ENCODE measurements around the gene SLC66A3.
"Not testable (repeated sequence)": the region's sequence is repeated elsewhere in the genome, so short reads cannot be mapped to it uniquely, and the experiment has no call there.

SLC66A3 gene

DNA sequence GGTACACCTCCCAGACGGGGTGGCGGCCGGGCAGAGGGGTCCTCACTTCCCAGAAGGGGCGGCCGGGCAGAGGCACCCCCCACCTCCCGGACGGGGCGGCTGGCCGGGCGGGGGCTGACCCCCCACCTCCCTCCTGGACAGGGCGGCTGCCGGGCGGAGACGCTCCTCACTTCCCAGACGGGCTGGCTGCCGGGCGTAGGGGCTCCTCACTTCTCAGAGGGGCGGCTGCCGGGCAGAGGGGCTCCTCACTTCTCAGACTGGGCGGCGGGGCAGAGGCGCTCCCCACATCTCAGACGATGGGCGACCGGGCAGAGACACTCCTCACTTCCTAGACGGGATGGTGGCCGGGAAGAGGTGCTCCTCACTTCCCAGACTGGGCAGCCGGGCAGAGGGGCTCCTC is 9.8 kb downstream of the SLC66A3 start:
- DNase-seq = not testable (repeated sequence)

DNA sequence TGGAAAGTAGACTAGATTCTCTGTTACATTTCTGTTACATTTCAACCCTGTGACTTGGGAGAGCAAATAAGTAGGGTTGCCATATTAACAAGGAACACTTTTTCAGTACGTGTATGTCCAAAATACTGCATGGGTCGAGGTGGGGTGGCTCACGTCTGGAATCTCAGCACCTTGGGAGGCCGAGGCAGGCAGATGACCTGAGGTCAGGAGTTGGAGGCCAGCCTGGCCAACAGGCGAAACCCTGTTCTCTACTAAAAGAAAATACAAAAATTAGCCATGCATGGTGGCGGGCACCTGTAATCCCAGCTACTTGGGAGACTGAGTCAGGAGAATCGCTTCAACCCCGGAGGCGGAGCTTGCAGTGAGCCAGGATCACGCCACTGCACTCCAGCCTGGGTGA is 11.2 kb downstream of the SLC66A3 start:
- DNase-seq = no peak

DNA sequence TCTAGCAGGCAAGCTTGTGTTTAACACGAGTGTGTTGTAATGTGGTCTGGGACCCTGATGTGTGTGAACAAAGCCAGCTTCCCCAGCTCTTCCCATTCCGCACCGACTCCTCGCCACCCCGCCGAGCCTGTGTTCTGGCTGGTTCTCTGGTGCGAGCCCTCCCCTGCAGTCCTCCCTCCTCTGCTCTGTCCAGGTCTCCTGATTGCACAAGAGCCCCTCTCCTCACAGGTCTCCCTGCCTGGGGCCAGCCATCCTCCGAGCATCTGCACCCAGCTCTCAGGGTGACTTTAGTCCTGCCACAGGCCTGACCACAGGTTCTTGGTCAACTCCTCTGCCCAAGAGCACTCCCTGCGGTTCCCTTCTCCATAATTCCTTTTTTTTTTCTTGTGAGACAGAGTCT is 13.2 kb downstream of the SLC66A3 start:
- DNase-seq = no peak

DNA sequence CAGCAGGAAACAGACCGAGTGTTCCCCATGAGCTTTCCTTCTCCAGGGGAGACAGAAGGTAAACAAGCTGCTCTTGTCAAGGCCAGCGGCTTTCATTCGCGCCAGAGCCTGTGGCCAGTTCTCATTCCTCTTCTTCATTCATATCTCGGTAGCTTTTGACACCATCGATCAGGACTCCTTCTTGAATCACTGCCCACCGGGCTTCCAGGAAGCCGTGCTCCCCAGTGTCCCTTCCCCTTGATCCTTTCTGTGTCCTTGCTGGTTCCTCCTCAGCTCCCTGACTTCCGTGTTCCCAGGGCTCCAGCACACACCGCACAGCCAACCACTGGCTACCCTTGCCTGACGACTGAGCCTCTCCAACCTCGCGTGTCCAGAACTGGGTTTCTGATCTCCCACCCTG is 14.1 kb downstream of the SLC66A3 start:
- DNase-seq = no peak

GRCh38 chr2:11174222-11174621 is 19.0 kb downstream of the SLC66A3 start:
- DNase-seq = no peak

GRCh38 chr2:11175293-11175795 is 20.1 kb downstream of the SLC66A3 start:
- DNase-seq = no peak

DNA sequence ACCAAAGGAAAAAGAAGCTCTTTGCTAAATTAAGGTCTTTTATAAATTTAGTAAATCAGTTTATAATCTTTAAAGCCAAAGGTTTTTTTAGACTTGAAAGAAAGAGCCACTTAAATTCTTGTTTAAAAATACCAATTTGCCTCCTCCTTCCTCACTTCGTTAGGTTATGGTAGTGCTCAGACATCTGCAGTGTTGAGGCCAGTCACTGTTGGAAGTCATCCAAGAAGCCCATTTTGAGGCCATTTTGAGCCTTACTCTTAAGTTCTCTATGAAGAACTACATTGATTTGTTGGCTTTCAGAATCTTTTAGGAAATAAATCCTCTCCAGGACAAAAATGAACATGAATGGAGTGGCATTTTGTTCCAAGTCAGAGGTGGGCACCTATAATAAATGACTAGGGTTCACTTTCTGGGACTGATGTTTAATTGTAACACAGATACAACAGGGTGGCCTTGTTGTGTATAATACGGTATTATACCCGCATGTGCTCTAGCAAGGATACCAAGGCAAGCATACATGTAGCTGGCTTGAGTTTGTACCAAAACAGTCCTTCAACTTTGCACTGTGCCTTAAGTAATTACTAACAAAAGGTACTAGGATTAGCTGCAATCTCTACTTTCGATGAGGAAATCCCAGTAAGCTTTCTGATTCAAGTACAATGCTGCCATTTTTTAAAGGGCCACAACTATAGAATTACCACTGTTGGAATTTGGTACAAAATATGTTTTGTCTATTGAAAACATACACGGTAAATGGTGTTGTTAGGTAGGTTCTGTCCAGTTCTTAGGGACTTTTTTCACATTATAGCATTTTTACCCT is 22.8 kb downstream of the SLC66A3 start:
- DNase-seq = no peak

DNA sequence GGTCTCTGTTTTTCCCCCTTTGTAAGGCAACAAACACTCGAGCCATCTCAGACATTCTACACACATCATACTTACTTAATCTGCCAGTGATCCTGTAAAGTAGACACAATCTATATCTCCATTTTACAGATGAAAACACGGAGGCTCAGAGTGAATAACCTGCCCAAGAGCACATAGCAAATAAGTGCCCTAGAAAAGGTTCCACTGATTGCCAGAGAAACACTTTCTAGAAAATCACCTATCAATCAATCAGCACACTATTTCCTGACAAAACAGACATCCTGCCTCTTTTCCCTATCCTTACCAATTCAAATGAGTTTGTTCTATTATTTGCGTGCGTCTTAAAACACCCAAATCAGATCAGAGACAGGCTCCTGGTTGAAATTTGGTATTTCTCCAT is 23.9 kb downstream of the SLC66A3 start:
- no peak for DNase-seq

DNA sequence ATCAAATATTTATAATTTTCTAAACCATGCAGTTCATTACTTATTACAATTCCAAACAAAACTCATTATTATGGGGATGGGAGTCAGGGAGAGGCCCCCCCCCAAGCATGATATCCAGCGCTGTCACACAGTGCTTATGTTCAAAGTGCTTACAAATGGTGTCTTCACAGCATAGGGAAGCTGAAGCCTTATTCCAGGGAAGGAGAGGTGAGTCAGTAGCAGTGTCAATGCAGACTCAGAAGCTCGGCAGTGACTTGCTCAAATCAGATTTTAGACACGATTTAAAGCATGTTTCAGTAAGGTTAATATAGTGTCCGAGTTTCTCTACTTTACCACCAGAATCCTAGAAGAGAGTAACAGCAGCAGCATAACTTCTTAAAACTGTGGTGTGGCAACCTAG is 24.6 kb downstream of the SLC66A3 start:
- DNase-seq = no peak

GRCh38 chr2:11180653-11181052 is 25.4 kb downstream of the SLC66A3 start:
- DNase-seq = no peak

DNA sequence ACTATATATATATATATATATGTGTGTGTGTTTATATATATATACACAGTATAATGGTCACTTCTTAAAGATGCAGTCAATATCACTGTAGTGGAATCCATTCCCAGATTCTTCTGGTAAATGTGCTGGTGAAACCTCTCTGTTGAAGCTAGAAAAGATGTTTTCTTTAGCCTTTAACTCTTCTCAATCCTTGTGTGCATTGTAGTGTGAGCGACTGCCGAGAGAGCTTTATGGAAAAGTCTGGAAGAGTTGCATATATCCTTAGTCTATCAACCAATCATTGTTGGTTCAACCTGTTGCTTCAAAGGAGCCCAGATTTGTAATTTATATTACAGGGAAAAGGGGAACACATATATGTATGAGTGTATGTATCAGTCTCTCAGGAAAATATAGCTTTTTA is 27.7 kb downstream of the SLC66A3 start:
- no peak for DNase-seq

DNA sequence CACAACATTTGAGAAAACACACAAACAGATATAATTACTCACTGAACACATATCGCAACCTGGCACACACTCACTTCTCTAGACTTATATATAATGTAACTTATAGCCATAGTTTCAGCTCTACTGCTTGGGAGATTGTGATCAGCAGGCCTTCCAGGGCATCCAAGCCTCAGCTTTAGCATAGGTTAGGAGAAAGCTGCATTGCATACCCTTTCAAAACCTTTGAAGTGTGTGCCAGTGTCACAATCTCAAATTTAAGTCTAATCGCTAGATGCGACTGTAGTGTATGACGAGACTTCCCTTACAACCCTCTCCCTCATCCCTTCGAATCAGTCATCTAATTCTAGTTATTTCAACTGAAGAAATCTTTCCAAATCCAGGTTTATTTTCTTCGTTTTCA is 30.9 kb downstream of the SLC66A3 start:
- DNase-seq = no peak

GRCh38 chr2:11187083-11187619 is 31.9 kb downstream of the SLC66A3 start:
- DNase-seq = no peak

GRCh38 chr2:11187731-11188130 is 32.5 kb downstream of the SLC66A3 start:
- DNase-seq = no peak

- no peak for DNase-seq
Measured at GRCh38 chr2:11196246-11196645, 41.0 kb downstream of the SLC66A3 start.

- DNase-seq = no peak
Measured at GRCh38 chr2:11200651-11201050, 45.4 kb downstream of the SLC66A3 start.

DNA sequence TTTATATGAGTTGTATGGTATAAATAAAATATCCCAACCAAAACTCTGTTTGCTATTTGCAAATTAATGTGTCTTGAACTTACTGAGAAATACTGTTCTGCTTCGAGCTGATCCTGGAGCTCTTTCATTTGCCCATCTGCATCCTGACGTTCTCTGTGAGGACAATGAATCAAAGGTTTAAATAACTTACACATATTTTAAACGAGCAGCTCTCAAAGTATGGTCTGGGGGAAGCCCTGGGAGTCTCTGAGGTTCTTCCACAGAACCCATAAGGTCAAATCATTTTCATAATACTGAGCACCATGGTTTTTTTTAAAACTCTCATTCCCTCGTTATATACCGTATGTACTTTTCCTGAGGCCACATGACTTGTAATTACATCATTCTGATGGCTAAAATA is 46.7 kb downstream of the SLC66A3 start:
- no peak for DNase-seq

DNA sequence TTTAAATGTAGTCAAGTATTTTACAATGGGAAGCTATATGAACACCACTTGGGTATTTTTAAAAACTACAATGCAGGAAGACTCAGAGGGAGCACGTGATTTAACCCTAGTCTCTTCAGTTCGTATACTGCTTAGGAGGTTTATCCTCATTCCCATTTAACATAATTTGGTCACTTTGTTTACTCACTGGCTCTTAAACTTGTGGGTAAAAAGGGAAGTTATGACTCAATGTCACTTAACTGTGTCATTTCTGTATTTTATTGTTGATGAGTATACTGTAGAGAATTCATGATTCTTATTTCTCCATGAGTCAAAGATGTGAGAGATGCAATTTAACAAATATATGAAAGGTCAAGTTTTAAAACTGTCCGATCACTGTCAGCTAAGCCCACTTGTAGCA is 48.2 kb downstream of the SLC66A3 start:
- no peak for DNase-seq

DNA sequence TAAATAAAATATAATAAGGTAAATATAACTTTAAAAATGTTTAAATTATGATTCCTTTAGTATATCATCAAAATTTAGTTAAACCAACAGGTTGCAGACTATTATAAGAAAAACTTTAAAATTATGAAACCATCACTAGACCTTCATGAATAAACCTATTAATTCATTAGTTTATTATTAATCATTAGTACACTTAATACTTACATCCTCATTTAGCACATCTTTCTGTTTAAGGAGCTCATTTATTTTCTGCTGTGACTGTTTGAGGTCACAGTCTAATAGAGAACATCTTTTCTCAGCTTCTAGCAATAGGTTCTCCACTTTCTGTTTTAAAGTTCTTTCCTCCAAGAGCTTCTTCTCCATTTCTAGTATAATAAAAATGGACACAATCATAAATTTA is 52.8 kb downstream of the SLC66A3 start:
- no peak for DNase-seq

DNA sequence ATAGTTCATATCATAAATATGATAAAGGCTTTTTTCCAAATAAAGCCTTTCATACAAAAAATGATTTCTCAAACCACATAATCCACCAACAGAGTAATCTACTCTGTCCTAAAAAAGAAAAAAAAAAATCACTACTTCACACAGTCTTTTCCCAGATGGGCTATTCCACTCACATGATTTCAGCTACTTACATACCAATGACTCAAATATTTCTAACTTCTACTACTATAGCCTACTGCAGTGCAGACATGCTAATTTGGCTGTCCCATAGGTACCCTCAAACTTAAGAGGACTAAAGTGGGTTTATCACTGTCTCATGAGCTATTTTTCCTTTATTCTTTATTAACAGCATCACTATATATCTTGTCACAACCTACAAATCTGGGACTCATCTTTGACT is 57.4 kb downstream of the SLC66A3 start:
- no peak for DNase-seq

GRCh38 chr2:11213090-11213638 is 57.9 kb downstream of the SLC66A3 start:
- no peak for DNase-seq

DNA sequence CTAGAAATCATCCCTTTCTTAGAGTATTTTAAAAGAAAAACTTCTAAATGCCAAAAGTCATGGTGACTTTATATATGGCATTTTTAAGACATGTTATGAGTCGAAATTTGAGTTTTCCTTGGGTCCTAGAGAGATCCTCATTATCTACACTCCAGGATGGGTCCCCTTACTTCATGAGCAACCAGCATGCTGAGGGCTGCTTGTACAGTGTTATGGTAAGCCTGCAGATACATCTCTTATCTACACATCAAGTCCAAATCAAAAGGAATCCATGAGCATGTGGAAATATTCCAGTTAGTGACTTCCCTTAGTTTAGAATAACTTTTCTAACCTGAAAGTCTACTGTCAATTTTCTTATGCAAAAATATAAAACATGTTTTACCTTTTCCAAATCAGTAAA is 58.7 kb downstream of the SLC66A3 start:
- no peak for DNase-seq

DNA sequence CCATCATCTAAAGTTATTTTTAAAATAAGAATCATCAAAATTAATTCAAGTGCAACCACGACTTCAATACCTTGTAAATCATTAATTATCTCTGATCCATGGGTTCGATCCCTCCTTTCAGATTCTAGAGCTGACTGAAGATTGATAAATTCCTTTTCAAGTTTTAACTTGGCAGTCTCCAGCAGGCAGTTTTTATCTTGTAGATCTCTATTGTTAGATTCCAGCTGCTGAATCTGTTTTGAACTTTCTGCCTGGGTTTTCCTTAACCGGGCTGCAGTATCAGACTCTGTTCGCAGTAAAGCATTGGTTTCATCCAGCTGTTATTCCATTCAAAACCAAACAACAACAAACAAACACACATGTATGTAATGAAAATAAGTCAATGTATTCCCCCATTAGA is 59.5 kb downstream of the SLC66A3 start:
- DNase-seq = no peak

- DNase-seq = no peak
Measured at GRCh38 chr2:11215407-11215806, 60.1 kb downstream of the SLC66A3 start.

Measured in central memory CD4-positive, alpha-beta T cell (primary cell).